Activated T-cell treated with anti-CD3 and anti-CD28 coated beads, Interleukin-2, amount 50 U/mL, for 4 hours (primary cell): ENCODE measurements around the gene GRAMD2B. TPM values are rescaled to one million over a fixed set of nuclear protein-coding genes. Genes with fewer than 3 reads are reported as not detected.
"Not testable (repeated sequence)": the region's sequence is repeated elsewhere in the genome, so short reads cannot be mapped to it uniquely, and the experiment has no call there.

Experiments
- ATAC-seq, 2 donors: fragments of 200-7000 bp; cut with Tn5 transposase; one replicate each; pipeline ENCODE4 v1.10.0; 2021
- DNase-seq: peaks from one replicate; pipeline ENCODE4 v3.0.0-alpha.2; 2020
- H3K27me3 Mint-ChIP-seq: one replicate; pipeline ENCODE4 v1.8.0; 2021; ENCODE audit warnings: low read depth, mixed read lengths
- H3K36me3 Mint-ChIP-seq: one replicate; pipeline ENCODE4 v1.8.0; 2022; ENCODE audit warnings: mixed read lengths; ENCODE audit not compliant: insufficient read depth
- H3K4me1 Mint-ChIP-seq: one replicate; pipeline ENCODE4 v1.8.0; 2021; ENCODE audit warnings: low read depth, mixed read lengths
- H3K4me3 Mint-ChIP-seq: one replicate; pipeline ENCODE4 v1.8.0; 2021; ENCODE audit warnings: mild to moderate bottlenecking, moderate library complexity, mixed read lengths
- H3K9me3 Mint-ChIP-seq: one replicate; pipeline ENCODE4 v1.8.0; 2021; ENCODE audit warnings: mixed read lengths
- total RNA-seq, 3 donors: library from RNA; stranded (reverse); gene quantifications; one replicate each; pipeline ENCODE4 v1.2.1, GENCODE V29; 2021

Gene GRAMD2B, protein sequence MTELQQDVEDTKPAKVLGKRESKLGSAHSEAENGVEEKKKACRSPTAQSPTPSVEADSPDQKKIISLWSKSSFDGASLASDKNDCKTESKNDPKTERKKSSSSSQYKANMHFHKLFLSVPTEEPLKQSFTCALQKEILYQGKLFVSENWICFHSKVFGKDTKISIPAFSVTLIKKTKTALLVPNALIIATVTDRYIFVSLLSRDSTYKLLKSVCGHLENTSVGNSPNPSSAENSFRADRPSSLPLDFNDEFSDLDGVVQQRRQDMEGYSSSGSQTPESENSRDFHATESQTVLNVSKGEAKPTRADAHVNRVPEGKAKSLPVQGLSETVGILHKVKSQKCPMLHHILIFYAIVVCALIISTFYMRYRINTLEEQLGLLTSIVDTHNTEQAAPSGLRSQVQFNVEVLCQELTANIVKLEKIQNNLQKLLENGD
- 10 to 100 TPM in 2 of 3 donors, 1 to 10 TPM in 1; 9.3 to 14.7 (median 12.3) TPM for total RNA-seq

DNA sequence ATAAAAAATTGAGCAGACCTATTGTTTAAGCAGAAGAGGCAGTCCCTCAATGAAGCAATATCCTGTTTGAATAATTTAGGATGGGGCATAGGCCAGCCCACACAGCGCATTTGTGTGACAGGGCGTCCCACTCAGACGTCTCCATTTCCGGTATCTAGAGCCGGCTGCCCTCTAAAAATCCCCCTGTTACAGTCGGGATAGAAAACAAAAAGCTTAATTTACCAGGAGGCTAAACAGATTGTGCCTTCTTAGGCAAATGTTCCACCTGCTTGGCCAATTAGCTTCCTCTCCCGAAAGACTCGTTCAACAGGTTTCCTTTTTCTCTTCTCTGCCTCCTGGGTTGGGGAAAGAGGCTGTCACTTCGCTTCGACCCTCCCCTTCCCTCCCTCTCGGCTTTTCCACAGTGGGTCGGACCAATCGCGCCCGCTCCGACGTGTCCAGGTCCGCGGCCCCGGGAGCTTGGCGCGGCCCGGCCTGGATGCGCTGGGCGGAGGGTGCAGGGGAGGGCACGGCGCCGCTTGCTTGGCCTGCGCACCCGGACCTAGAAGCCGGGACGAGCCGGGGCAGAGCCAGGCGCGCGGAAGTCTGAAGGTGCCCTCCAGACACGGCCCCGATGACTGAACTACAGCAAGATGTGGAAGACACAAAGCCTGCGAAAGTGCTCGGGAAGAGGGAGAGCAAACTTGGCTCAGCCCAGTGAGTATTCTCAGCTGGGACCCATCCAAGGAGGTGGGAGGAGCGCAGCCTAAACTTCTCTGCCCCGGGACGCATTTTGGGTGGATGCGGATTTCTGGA lies at the start of gene GRAMD2B:
TSS of gene GRAMD2B (plus strand) at position 416 of the 795 bp plus-strand sequence. CDS start at position 614, 198 bp downstream.
- Mint-ChIP-seq H3K9me3 (no peaks in the 10 kb centered on the region), H3K36me3 (peaks cover 8% of the 10 kb centered on the region), H3K4me1 (peaks cover 32% of the 10 kb centered on the region), H3K27me3 (no peaks in the 10 kb centered on the region), H3K4me3 (peak within 1 kb of the TSS; percentile 89)
- ATAC-seq (peak; percentile 88), DNase-seq (peak; percentile 46)

DNA sequence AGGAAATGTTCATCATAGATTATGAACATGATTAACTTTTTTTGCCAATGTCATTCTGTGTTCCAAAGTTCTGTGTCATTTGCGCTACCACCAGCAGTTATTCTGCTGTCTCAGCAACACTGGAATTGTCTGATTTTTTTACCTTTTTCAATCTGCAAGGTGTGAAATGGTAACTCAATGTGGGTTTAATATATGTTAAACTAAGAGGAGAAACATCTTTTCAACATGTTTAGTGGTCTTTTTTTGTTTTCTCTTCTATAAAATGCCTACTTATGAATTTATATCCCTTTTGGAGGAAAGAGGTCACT lies 49.1 kb upstream of the GRAMD2B start:
- H3K9me3 Mint-ChIP-seq = no peaks in the 10 kb centered on the region
- no peaks in the 10 kb centered on the region for H3K27me3 Mint-ChIP-seq
- ATAC-seq (no peak), DNase-seq (no peak)
- H3K4me3 Mint-ChIP-seq = no peak overlapping the region
- H3K4me1 Mint-ChIP-seq = peaks cover 18% of the 10 kb centered on the region
- H3K36me3 Mint-ChIP-seq = no peaks in the 10 kb centered on the region

DNA sequence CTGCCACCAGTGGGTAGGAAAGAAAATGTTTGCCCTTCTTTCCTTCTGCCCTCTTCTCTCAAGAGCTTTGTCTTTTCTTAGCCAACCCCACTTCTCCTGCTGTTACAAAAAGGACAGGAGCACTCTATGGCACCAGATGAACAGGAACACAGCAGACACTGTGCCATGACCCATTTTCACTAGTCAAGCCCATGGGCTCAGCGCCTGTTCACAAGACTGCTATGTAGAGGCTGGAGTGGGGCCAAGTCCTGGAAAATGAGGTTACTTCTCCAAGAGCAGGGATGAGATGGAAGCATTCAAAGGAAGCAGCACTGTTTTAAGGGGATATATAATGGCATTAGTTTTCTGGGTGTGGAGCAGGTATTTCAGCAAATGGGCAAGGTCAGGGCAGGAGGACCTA lies 46.8 kb upstream of the GRAMD2B start:
- no peak overlapping the region for H3K4me3 Mint-ChIP-seq
- no peaks in the 10 kb centered on the region for H3K36me3 Mint-ChIP-seq
- ATAC-seq = no peak
- peaks cover 3% of the 10 kb centered on the region for H3K9me3 Mint-ChIP-seq
- no peaks in the 10 kb centered on the region for H3K27me3 Mint-ChIP-seq
- peaks cover 18% of the 10 kb centered on the region for H3K4me1 Mint-ChIP-seq
- no peak for DNase-seq

DNA sequence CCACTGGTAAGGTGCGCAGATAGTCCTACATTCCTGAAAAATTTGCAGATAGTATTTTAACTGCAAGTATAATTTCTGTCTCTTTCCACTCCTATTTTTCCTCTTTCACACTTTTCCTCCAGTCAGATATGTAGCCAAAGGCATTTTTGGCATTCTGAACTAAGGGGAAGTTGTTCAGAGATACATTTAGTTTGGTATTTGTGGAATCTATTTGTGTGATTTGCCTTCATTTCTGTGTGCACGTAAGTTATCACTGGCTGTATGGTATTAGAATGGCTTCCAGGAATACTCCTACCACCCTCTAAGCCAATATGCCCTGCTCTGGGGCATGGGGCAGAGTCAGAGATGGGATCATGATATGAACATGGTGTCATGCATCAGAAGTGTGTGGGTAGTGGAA lies 45.8 kb upstream of the GRAMD2B start:
- no peaks in the 10 kb centered on the region for H3K27me3 Mint-ChIP-seq
- DNase-seq = no peak
- H3K4me3 Mint-ChIP-seq = no peak overlapping the region
- H3K36me3 Mint-ChIP-seq = peaks cover 3% of the 10 kb centered on the region
- peaks cover 18% of the 10 kb centered on the region for H3K4me1 Mint-ChIP-seq
- ATAC-seq = no peak
- H3K9me3 Mint-ChIP-seq = peaks cover 11% of the 10 kb centered on the region

DNA sequence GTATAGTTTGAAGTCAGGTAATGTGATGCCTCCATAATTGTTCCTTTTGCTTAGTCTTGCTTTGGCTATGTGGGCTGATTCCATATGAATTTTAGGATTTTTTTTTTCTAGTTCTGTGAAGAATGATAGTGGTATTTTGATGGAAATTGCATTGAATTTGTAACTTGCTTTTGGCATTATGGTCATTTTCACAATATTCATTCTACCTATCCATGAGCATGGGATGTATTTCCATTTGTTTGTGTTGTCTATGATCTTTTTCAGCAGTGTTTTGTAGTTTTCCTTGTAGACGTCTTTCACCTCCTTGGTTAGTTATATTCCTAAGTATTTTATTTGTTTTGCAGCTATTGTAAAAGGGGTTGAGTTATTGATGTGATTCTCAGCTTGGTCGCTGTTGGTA lies 42.9 kb upstream of the GRAMD2B start:
- H3K27me3 Mint-ChIP-seq, H3K36me3 Mint-ChIP-seq, ATAC-seq, H3K4me1 Mint-ChIP-seq, H3K4me3 Mint-ChIP-seq, DNase-seq: not testable (repeated sequence)
- H3K9me3 Mint-ChIP-seq = peaks cover 12% of the 10 kb centered on the region

DNA sequence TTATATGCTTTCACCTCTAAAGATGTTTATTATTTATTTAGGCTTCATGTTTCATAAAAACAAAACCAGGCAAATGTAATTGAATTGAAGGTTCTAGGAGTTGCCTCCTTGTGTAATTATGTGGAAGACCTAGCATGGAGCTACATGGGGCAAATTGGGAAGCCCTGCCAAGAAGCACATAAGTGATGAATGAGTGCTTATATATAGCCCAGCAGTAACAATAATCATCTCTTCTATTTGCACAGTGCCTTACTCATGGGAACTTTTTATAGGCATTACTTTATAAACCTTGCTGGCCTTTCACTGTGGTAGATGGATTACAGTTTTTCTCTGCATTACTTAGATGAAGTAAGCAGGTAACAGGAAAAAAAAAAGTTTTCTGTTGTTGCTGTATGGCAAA lies 40.0 kb upstream of the GRAMD2B start:
- peaks cover 3% of the 10 kb centered on the region for H3K36me3 Mint-ChIP-seq
- peaks cover 12% of the 10 kb centered on the region for H3K9me3 Mint-ChIP-seq

DNA sequence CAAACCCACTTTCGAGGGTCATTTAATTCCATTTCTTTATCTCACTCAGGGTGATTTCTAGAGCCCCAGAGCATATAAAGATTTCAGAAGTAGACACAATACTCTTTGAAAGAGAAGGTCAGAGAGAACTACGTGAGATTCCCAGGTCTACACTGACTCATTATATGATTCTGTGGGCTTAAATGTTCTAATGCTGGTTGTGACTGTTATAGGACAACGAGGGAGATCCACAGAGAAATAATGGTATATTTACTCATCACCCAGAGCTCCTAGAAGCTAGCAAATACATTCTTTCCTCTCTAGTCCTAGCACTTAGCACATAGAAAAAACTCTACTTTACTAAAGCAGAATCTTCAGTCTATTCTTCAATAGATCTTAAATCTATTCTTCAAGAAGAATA lies 39.4 kb upstream of the GRAMD2B start:
- Mint-ChIP-seq H3K36me3 (peaks cover 3% of the 10 kb centered on the region), H3K4me1 (no peaks in the 10 kb centered on the region), H3K9me3 (peaks cover 12% of the 10 kb centered on the region), H3K27me3 (peaks cover 7% of the 10 kb centered on the region), H3K4me3 (no peak overlapping the region)
- ATAC-seq (no peak), DNase-seq (no peak)

More for the DNA sequence above, 40.0 kb upstream of the GRAMD2B start:
- peaks cover 7% of the 10 kb centered on the region for H3K27me3 Mint-ChIP-seq
- no peaks in the 10 kb centered on the region for H3K4me1 Mint-ChIP-seq
- ATAC-seq = no peak
- H3K4me3 Mint-ChIP-seq = no peak overlapping the region
- DNase-seq = no peak

DNA sequence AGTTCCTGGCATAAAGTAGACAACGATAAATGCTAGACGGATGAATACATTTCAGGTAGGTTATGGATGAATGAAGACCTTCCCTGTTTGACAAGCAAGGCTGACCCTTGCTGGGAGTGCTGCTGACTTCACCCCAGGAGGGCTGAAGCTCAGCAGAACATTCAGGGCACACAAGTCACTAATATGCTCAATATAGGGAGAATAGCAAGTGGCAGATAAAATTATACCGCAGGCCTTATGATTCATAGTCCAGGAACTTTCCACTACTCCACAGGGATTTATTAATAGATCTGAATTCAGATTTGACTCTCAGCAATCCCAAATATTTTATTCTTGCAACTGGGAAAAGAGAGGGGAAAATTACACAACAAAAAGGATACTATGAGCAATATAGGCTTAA lies 38.2 kb upstream of the GRAMD2B start:
- DNase-seq (no peak), ATAC-seq (no peak)
- Mint-ChIP-seq H3K27me3 (peaks cover 7% of the 10 kb centered on the region), H3K4me1 (no peaks in the 10 kb centered on the region), H3K4me3 (no peak overlapping the region), H3K9me3 (peaks cover 12% of the 10 kb centered on the region), H3K36me3 (peaks cover 3% of the 10 kb centered on the region)

DNA sequence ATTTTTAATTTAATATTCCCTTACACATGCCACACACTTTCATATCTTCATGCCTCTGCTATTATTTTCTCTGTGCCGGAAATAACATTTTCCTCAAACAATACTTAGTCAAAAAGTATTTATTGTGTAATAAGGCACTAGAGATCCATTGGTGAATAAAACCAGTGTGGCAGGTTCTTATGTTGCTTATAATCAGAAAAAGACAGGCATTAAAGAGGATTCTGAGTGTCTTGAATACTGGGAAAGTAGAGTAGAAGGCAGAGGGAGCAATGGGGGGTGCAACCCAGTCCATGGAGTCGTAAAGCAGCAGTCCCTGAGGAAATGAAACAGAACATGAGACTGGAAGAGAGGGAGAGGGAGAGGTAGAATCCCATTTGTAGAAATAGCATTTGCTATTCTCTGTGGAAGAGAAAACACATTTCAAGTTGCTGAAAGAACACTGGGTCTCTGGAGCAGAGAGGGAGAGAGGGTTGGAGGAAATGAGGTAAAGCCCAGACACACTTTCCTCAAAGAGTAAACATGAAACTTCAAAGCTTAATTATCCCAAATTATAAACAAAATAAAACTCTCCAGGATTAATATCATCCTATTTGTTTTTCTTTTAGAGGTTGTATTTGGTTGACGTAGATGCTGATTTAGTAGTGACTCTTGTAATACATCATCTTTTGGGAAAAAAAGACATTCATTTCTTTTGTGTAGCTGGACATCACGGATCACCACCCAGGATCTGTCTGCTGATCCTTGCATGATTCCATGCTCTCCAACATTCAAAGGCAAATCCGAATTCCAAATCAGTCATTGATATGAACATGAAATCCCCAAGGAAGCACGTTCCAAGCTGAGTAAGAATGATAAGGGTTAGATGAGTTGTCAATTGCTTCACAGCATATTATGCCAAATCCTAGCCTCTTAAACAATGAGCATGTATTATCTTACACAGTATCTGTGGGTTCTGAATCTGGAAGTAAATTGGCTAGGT lies 37.4 kb upstream of the GRAMD2B start:
- H3K27me3 Mint-ChIP-seq = peaks cover 7% of the 10 kb centered on the region
- H3K4me1 Mint-ChIP-seq = no peaks in the 10 kb centered on the region
- peaks cover 3% of the 10 kb centered on the region for H3K36me3 Mint-ChIP-seq
- no peak for DNase-seq
- no peak for ATAC-seq
- no peak overlapping the region for H3K4me3 Mint-ChIP-seq
- peaks cover 12% of the 10 kb centered on the region for H3K9me3 Mint-ChIP-seq

DNA sequence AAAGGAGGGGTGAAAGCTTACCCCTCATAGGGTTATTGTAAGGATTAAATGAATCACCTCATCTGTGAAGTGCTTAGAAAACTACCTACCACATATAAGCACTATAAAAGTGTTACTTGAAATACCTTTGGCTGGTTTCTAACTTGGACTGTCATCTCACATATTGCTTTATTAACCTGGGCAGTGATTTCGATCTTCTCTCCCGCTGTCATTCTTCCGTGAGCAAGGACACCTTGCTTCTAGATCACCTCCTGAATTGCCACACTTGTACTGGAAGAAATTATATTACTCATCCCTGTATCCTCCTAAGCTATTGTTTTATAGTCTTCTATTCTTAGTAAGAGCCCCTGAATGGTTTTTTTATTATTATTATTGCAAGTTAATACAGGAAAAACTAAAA lies 34.0 kb upstream of the GRAMD2B start:
- H3K9me3 Mint-ChIP-seq = peaks cover 4% of the 10 kb centered on the region
- peaks cover 7% of the 10 kb centered on the region for H3K27me3 Mint-ChIP-seq
- H3K4me1 Mint-ChIP-seq = no peaks in the 10 kb centered on the region
- no peaks in the 10 kb centered on the region for H3K36me3 Mint-ChIP-seq
- DNase-seq = no peak
- ATAC-seq = no peak
- H3K4me3 Mint-ChIP-seq = no peak overlapping the region

DNA sequence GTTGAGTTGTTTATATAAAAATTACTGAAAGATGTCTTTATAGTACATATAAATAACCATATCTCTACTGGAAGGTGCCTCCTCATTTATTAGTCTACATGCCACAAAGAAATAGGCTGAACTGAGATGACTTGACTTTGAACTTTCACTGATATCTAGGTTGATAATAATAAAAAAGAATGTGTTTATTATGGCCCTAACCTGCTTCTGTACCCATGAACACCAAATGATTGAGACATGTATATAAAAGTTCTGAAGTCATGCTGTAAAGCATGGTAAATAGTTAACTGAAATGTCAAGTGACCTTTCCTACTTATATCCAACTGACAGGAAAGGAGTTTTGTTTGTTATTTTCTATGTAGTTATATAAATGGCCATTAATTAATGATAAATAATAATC lies 33.2 kb upstream of the GRAMD2B start:
- H3K9me3 Mint-ChIP-seq = peaks cover 4% of the 10 kb centered on the region
- no peak for DNase-seq
- H3K4me3 Mint-ChIP-seq = no peak overlapping the region
- no peaks in the 10 kb centered on the region for H3K4me1 Mint-ChIP-seq
- H3K36me3 Mint-ChIP-seq = no peaks in the 10 kb centered on the region
- peaks cover 6% of the 10 kb centered on the region for H3K27me3 Mint-ChIP-seq
- ATAC-seq = no peak

DNA sequence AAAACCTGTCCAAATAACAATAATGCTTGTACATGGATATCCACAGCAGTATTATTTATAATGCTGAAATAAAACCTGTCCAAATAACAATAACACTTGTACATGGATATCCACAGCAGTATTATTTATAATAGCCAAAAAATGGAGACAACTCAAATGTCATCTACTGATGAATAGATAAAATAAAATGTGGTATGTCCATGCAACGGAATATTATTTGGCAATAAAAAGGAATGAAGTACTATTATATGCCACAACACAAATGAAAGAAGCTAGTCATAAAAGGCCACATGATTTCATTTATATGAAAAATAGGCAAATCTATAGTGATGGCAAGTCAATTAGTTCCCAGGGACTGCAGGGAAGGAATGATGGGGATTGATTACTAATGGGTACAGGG lies 31.8 kb upstream of the GRAMD2B start:
- H3K27me3 Mint-ChIP-seq = no peaks in the 10 kb centered on the region
- no peak overlapping the region for H3K4me3 Mint-ChIP-seq
- DNase-seq (no peak), ATAC-seq (no peak)
- no peaks in the 10 kb centered on the region for H3K36me3 Mint-ChIP-seq
- peaks cover 4% of the 10 kb centered on the region for H3K9me3 Mint-ChIP-seq
- H3K4me1 Mint-ChIP-seq = no peaks in the 10 kb centered on the region

DNA sequence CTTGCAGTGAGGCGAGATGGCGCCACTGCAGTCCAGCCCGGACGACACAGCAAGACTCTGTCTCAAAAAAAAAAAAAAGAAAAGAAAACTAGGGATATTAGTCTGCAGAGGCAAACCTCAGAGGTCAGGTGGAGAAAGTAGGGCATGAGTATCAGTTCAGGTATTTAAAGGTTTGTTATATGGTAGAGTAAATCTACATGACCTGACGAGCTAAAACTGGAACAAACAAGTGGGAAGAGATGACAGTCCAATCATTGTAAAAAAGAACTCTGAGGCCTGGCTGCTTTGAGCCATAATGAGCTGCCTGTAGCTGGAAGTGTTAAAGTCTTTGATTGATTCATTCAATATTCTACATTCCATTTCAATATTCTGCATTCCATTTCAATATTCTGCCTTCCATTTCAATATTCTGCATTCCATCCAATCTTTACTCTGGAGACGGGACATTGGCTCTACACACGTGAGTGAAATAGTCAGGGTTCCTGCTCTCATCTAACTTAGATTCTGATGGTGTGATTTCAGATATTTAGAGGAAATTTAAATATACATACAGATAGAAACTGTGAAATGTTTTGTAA lies 28.9 kb upstream of the GRAMD2B start:
- H3K27me3 Mint-ChIP-seq = no peaks in the 10 kb centered on the region
- no peaks in the 10 kb centered on the region for H3K4me1 Mint-ChIP-seq
- no peak overlapping the region for H3K4me3 Mint-ChIP-seq
- H3K36me3 Mint-ChIP-seq = no peaks in the 10 kb centered on the region
- ATAC-seq (no peak), DNase-seq (no peak)
- peaks cover 6% of the 10 kb centered on the region for H3K9me3 Mint-ChIP-seq

DNA sequence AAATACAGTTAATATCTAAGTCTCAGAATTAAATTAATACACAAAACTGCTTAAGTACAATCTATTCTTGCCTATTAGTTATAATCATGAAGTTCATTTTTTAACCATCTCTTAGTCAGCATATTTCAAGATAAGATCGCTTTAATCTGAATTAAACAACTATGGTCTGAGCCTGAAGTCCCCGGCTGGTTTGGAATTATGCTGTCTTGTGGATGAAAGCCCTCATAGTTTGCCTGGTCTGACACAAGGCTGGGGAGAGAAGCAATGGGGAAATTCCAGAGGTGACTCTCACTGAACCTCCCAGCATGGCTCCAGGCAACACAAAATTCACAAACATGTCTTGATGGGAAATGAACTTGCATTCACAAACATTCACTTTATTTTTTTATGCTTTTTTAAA lies 28.0 kb upstream of the GRAMD2B start:
- Mint-ChIP-seq H3K4me3 (no peak overlapping the region), H3K4me1 (no peaks in the 10 kb centered on the region), H3K27me3 (no peaks in the 10 kb centered on the region), H3K9me3 (peaks cover 14% of the 10 kb centered on the region), H3K36me3 (no peaks in the 10 kb centered on the region)
- DNase-seq = no peak
- ATAC-seq = no peak
